HG03060 (cell line): ENCODE data around the gene PRSS16.

Experiments used
- ATAC-seq: cut with Tn5 transposase; IDR thresholded peaks from one replicate; pipeline ENCODE4 v1.9.1; 2021; ENCODE audit warnings: low read depth, moderate number of reproducible peaks; ENCODE audit not compliant: unreplicated experiment

PRSS16 gene

GRCh38 chr6:27281569-27281968 is 34.1 kb downstream of the PRSS16 start:
- ATAC-seq = no peak

GRCh38 chr6:27283279-27283678 is 35.8 kb downstream of the PRSS16 start:
- no peak for ATAC-seq

GRCh38 chr6:27286141-27286540 is 38.6 kb downstream of the PRSS16 start:
- no peak for ATAC-seq

GRCh38 chr6:27287751-27288135 is 40.2 kb downstream of the PRSS16 start:
- no peak for ATAC-seq

- ATAC-seq = no peak
These were observed 40.9 kb downstream of the PRSS16 start for GRCh38 chr6:27288136-27289044.

DNA sequence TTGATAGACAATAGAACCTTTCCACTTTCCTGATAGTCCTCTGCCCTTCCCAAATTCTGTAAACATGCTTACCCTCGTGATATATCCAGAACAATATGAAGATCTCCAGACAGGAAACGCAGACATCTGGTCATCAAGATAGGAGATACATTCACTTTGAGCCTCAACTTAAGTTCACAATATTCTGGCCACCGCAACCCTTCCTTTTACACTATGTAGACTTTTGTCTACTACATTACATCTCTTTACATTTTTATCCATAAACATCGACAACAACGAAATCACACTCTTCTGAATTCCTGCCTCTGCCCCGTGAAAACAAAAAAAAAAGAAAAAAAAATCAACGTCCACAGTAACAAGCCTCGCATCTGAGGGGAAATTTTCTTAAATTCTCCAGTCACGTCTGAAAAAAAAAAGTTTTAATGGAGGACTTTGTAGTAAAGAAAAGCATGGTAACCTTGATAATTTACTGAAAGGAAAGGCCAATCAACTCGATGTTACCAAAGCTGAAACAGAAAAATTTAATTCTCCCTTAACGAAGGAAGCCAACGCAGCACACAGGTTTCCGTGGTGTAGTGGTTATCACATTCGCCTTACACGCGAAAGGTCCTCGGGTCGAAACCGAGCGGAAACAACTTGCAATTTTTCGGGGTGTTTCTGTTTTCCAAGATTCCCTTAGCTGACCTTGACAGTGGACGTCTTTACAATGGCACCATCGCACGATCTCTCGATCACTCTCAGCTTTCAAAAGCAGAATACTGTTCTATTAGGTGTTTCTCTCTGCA is 42.8 kb downstream of the PRSS16 start:
- ATAC-seq = no peak

DNA sequence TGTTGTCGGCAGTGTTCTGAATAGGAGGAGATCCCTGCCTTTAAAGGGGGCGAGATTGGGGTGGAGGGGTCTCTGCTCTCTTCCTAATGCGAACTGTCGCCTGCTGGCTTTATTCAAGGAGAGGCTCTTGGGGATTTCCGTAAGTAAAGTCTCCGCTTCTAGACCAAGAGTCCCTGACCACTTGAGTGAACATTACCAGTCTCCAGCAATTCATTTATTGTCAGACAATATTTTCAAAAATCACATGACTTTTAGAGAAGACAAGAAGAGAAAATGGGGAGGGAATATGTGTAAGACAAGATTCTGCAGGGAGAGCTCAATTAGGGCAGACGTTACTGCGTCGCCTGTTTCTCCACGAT is 43.3 kb downstream of the PRSS16 start:
- ATAC-seq = no peak

DNA sequence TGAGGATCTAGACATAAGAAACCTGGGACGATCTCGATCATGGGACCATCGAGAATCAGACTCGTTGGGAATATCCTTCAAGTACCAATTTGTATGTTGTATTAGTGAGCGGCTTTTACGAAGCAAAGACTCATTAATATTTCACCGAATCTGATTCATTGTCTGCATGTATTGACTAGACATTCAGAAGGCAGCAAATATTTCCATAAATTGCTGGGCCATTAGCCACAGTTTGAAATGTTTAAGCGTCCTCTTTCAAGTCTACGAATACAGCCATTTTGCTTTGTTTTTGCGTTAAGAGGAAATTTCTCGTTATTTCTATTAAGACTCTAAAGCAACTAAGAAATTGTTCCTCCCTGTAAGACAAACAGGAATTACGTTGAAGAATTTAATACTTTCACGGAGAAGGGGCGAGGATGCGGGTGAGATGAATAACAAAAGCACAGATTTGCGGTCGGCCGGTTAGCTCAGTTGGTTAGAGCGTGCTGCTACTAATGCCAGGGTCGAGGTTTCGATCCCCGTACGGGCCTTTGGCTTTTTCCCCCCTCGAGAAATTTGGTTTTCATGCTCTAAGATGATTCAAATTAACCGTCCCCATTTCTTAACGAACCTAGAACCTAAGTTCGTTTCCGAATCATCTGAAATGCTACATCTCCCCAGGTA is 46.1 kb downstream of the PRSS16 start:
- ATAC-seq = no peak

DNA sequence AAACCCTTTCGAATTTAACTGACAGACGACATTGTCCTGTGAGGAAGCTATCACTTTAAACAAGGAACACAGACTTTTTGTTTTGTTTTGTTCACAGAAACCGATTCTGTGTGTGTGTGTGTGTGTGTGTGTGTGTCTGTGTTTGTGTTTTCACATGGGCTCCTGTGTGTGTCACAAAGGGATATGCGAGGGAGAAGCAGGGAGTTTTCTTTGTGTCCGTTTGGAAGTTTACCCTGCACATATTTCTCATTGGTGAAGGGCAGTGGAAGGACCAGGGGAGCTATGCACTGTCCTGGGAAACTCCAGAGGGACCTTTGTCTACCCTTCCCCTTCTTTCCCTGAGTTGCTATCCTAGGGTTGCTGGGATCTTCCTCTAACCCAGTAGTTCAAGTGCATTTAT is 46.9 kb downstream of the PRSS16 start:
- ATAC-seq = no peak

DNA sequence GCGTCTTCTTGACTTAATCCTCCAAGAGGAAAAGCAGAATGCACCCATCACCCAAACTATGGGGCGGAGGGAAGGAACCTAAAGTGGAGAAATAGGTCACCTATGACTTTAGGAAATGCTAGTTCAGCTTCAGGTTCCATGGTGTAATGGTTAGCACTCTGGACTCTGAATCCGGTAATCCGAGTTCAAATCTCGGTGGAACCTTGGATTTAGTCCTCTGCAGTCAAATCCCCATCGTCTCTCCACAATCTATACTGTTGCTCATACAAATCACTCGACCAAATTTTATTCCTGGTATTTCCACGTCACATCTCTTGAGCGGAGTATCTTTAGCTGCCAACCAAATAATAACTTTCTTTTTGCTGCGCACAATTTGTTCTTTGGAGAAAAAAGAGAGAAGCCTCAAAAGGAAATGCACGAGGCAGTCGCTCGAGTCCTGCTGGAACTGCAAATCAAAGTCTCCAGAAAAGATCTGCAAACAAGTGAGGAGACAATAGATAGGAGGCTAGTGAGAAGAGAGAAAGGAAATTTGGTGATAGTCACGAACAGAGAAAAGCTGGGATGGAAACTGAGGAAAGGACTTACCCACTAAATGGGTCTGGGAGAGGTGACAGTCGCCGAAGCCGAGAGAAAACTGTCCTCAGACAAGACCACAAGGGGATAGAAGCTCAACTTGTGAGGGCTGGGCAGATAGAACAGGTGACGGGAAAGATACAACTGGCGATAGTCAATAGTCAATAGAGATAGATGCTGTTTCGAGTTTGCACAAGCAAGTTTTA is 48.0 kb downstream of the PRSS16 start:
- ATAC-seq = no peak

DNA sequence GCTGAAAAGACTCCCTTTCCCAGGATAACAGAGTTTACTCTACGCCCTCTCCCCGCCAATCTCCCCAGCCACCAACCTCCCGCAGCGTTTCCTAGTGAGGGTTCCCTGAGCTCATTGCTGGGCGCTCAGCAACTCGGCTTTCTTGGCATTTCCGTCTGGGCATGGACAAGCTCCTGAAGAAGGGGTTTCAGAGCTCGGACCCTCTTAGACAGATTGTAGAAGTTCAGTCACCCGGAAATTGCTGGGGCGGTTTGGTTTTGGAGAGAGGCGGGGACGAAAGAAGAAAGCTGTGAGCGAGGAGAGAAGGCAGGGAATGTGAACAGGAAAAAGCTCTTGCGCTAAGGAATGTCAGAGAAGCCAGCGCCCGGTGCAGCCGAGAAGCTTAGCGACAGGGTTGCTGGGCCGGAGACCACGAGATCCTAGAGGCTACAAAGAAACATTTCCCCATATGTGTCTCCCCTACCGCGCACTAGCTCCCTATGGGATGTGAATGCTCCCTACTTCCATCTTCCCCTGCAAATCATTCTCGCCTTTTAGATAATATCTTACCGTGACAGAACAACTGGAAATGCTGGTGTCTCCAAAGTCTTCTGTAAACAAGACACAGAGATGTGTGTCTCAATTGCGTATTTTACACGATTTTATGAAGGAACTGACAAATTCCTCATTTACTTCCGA is 48.7 kb downstream of the PRSS16 start:
- no peak for ATAC-seq

DNA sequence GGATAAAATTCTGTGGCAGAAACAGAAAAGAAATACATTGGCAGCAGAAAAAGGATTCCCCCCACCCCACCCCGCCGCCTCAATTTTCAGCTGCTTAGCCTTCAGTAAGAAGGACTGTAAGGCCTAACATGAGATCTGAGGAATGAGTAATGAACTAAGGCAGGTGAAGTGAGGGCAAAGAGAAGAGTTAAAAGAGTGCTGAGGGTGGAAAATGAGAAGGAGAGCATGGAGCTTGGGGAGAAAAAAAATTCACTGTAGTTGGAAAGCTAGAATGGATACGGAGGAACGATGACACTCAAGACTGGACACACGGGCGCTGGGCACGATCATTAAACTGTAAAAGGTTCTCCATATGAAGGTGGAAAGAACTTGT is 50.0 kb downstream of the PRSS16 start:
- ATAC-seq = no peak

- ATAC-seq = no peak
These were observed 50.6 kb downstream of the PRSS16 start for GRCh38 chr6:27297857-27298730.

DNA sequence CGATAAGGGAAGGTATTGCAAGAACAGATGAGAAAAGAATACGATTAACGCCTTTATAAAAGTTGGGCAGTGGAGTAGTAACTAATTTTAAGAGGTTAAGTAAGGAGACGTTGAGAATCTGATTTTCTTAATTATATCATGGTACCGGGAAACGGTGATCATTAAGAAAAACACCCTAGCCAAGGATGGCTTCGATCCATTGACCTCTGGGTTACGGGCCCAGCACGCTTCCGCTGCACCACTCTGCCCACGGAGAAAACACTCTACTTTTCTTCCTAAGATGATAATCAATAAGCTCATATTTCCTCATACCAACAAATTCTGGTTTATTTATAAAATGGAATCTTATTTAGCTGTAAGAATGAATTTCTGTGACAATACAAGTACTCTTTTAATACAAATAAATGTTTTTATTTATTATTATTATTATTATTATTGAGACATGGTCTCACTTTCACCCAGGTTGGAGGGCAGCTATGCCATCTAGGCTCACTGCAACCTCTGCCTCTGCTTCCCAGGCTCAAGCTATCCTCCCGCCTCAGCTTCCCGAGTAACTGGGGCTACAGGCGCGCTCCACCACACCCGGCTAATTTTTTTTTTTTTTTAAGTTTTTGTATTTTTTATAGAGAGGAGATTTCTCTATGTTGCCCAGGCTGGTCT is 56.2 kb downstream of the PRSS16 start:
- no peak for ATAC-seq
